Adipose tissue (tissue), 3 donors: Measurements from ENCODE around the gene ZNF799. TPM values are rescaled to one million over a fixed set of nuclear protein-coding genes. Genes with fewer than 3 reads are reported as not detected.
"Not testable (repeated sequence)": the region's sequence is repeated elsewhere in the genome, so short reads cannot be mapped to it uniquely, and the experiment has no call there.

Experiments used
- H3K27ac ChIP-seq: one replicate; pipeline ENCODE4 v1.5.1; 2013; ENCODE audit warnings: low read depth, low read length
- WGBS, 3 donors: extraction: QIAGEN DNeasy Blood & Tissue Kit; methylation state at CpG; one replicate each; pipeline ENCODE4 v1.1.7; 2013; 5-methylcytosine and 5-hydroxymethylcytosine counted together
- polyA plus RNA-seq, 3 donors: library from polyadenylated mRNA; stranded (reverse); fragments of 200-250 nt; gene quantifications; one replicate each; pipeline ENCODE4 v1.2.3, GENCODE V29; 2013
- donor health status: healthy with polysubstance abuse.
- donor health status: Bipolar disorder and iron deficiency.
- donor health status: healthy.

ZNF799 gene
- polyA plus RNA-seq, result 1 to 10 TPM; 1.4 to 3.6 (median 2.5) TPM

DNA sequence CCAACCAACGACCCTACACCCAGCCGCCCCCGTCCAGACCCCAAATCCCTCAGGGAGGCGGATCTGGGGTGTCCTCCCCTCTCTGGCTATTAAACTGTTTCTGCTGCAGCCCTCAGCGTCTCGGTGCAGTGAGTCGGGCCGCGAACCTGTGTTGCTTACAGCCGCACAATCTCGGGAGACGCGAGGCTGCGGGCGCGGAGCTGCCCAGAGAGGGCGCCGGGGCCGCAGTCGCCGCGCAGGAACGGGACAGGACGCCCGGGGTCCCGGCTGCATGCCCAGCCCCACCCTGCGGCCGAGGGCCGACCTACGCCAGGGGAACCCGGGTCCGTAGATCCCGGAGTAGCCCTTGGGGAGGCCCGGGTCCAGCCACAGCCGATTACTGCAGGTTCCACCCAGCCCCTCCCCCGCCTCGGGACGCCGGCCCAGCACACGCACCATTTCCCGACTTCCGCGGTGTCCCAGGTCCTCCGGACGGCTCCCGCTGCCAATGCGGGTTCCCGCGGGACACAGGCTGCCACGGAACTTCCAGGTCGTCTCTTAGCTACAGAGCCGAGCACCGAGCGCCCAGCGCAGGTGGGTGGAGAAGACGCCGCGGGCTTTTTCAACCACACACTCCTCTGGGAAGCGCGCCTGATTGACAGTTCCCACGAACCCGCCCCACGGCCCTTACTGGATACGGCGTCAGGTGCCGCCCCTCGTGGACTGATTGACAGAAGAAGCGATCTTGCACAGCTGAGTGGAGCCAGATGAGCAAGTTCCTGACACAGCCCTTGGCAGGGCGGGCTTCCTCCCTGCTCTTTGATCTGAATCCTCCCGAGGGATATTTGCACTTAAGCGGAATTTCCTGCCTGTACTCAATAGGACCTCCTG lies at the start of gene ZNF799:
ZNF799 (minus strand) TSS at position 639 of the 870 bp plus-strand sequence; CDS start at position 438, 201 bp downstream.
- WGBS, 3 donors, result 0 to 1% (median 0%) methylated on average over 62 to 71 of the region's 71 CpGs
- H3K27ac ChIP-seq, result no peak within 1 kb of the TSS

GRCh38 chr19:12450844-12451243 lies 49.8 kb upstream of the ZNF799 start:
- WGBS, 3 donors, result 75 to 96% (median 77%) methylated on average over 10 of the region's 10 CpGs
- no peak overlapping the region for H3K27ac ChIP-seq

- 48 to 100% (median 49%) methylated on average over 2 of the region's 2 CpGs for WGBS, 3 donors
These were observed 47.7 kb upstream of the ZNF799 start for GRCh38 chr19:12448808-12449207.

GRCh38 chr19:12440541-12441316 lies 39.7 kb upstream of the ZNF799 start, which contains the start of gene ZNF443:
ZNF443 (minus strand) TSS chr19:12441021; CDS start chr19:12440914, 107 bp downstream.
- WGBS, 3 donors, result 0% methylated on average over 41 to 59 of the region's 59 CpGs
- no peak within 1 kb of the TSS for H3K27ac ChIP-seq

More at GRCh38 chr19:12448808-12449207, 47.7 kb upstream of the ZNF799 start:
- H3K27ac ChIP-seq, result no peak overlapping the region

DNA sequence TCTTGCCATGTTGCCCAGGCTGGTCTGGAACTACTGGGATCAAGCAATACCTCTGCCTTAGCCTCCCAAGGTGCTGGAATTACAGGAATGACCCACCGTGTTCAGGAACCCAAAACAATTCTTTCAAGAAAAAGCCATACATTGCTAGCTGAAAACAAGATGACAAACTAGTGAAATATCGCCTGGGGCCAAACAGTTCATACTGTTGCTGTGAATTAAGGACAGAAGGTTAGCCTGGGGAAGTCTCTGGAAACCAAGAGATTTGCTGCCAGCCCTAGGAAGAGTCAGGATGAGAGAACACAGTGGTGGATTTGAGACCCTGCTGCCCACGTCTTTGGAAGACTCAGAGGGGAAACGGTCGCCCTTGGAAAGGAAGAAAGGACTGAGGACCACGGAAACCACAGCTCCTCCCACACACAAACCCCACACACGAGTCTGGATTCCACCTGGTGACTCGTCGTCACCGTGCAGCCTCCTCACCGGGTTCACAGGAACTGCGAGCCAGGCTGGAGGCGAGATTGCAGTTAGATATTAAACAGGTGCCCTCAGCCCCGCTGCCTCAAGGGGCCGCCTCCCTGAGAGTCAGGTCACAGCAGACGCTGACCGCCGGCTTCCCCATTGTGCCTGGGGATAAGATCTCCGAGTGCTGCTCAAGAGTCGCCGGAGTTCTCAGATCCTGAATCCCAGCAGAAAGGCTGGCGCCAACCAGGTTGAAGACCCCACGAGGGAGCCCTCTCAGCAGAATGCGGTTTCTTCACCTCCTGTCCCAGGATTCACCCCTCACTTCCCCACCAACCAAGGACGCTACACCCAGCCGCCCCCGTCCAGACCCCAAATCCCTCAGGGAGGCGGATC lies 38.8 kb upstream of the ZNF799 start:
- 1 to 2% (median 2%) methylated on average over 20 to 22 of the region's 28 CpGs for WGBS, 3 donors
- not testable (repeated sequence) for H3K27ac ChIP-seq

GRCh38 chr19:12430726-12431299 lies 29.7 kb upstream of the ZNF799 start:
- H3K27ac ChIP-seq, result not testable (repeated sequence)
- 91 to 98% (median 97%) methylated on average over 6 of the region's 6 CpGs for WGBS, 3 donors

- WGBS, 3 donors, result 94 to 100% (median 98%) methylated on average over 4 of the region's 4 CpGs
- H3K27ac ChIP-seq, result no peak overlapping the region
These were observed 24.8 kb upstream of the ZNF799 start for GRCh38 chr19:12425888-12426274.

- H3K27ac ChIP-seq, result no peak overlapping the region
- 82 to 91% (median 89%) methylated on average over 2 of the region's 2 CpGs for WGBS, 3 donors
These were observed 24.3 kb upstream of the ZNF799 start for GRCh38 chr19:12425236-12425887.

DNA sequence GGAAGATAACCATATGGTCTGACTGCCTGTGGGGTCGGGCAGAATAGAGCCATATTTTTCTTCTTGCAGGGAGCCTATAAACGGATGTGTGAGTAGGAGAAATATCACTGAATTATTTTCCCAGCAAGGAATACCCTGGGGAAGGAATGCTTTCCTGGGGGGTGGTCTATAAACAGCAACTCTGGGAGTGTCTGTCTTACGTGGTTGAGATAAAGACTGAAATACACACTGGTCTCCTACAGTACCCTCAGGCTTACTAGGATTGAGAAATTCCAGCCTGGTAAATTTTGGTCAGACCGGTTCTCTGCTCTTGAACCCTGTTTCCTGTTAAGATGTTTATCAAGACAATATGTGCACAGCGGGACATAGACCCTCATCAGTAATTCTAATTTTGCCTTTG lies 16.2 kb upstream of the ZNF799 start:
- H3K27ac ChIP-seq, result not testable (repeated sequence)
- WGBS, 3 donors, result 89 to 95% (median 91%) methylated on average over 5 of the region's 5 CpGs

DNA sequence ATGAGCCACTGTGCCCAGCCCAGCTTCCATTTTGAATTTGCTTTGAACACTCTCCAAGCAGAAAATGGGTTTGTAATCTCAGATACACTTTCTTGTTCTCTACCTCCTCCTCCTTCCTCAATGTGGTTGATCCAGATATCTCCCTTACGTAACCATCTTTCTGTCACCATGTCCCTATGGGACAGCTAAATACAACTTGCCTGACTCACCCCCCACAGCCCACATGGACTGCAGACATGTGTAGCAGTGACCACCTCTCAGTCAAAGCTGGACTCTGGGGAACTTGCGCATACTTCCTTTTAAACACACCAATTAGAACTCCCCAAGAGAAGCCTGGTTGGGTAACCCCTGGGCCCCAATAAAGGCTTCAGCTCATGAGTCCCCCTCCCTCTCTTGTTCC lies 10.8 kb upstream of the ZNF799 start:
- H3K27ac ChIP-seq, result no peak overlapping the region
- WGBS, 3 donors, result 96 to 100% (median 100%) methylated on average over 2 of the region's 2 CpGs

DNA sequence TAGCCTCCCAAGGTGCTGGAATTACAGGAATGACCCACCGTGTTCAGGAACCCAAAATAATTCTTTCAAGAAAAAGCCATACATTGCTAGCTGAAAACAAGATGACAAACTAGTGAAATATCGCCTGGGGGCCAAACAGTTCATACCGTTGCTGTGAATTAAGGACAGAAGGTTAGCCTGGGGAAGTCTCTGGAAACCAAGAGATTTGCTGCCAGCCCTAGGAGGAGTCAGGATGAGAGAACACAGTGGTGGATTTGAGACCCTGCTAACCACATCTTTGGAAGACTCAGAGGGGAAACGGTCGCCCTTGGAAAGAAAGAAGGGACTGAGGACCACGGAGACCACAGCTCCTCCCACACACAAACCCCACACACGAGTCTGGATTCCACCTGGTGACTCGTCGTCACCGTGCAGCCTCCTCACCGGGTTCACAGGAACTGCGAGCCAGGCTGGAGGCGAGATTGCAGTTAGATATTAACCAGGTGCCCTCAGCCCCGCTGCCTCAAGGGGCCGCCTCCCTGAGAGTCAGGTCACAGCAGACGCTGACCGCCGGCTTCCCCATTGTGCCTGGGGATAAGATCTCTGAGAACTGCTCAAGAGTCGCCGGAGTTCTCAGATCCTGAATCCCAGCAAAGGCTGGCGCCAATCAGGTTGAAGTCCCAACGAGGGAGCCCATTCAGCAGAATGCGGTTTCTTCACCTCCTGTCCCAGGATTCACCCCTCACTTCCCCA lies 1.0 kb downstream of the ZNF799 start:
- H3K27ac ChIP-seq, result not testable (repeated sequence)
- 2 to 4% (median 3%) methylated on average over 22 to 23 of the region's 23 CpGs for WGBS, 3 donors

DNA sequence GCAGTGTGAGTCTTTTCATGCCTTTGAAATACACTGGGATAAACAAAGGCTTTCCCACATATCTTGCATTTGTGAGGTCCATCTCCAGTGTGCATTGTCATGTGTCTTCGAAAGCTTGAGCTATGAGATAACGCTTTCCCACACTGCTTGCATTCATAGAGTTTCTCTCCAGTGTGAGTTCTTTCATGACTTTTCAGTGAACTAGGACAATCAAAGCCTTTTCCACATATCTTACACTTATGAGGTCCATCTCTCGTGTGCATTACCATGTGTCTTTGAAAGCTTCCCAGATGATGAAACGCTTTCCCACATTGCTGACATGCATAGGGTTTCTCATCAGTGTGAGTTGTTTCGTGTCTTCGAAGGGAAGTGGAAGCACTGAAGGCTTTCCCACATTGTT lies 9.9 kb downstream of the ZNF799 start:
- WGBS, 3 donors, result 96 to 99% (median 98%) methylated on average over 6 of the region's 6 CpGs

DNA sequence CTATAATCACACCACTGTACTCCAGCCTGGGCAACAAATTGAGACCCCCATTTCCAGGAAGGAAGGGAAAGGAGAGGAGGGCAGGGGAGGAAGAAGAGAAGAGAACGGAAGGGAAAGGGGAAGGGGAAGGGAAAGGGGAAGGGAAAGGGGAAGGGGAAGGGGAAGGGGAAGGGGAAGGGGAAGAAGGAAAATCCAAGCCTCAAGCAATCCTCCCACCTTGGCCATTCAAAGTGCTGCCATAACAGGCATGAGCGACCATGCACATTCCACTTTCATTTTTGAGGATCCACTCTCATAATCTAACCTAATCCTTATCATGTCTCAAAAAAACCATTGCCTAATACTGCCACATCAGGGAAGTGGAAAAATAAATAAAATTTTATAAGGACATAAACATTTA lies 14.7 kb downstream of the ZNF799 start:
- 85 to 92% (median 87%) methylated on average over 1 to 2 of the region's 2 CpGs for WGBS, 3 donors
- H3K27ac ChIP-seq, result not testable (repeated sequence)

More for the DNA sequence above, 9.9 kb downstream of the ZNF799 start:
- not testable (repeated sequence) for H3K27ac ChIP-seq

DNA sequence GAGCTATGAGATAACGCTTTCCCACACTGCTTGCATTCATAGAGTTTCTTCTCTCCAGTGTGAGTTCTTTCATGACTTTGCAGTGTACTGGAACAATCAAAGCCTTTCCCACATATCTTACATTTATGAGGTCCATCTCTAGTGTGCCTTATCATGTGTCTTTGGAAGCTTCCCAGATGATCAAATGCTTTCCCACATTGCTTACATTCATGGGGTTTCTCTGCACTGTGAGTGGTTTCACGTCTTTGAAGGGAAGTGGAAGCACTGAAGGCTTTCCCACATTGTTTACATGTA lies 20.7 kb downstream of the ZNF799 start:
- no peak overlapping the region for H3K27ac ChIP-seq
- WGBS, 3 donors, result 48 to 95% (median 87%) methylated on average over 2 of the region's 2 CpGs

DNA sequence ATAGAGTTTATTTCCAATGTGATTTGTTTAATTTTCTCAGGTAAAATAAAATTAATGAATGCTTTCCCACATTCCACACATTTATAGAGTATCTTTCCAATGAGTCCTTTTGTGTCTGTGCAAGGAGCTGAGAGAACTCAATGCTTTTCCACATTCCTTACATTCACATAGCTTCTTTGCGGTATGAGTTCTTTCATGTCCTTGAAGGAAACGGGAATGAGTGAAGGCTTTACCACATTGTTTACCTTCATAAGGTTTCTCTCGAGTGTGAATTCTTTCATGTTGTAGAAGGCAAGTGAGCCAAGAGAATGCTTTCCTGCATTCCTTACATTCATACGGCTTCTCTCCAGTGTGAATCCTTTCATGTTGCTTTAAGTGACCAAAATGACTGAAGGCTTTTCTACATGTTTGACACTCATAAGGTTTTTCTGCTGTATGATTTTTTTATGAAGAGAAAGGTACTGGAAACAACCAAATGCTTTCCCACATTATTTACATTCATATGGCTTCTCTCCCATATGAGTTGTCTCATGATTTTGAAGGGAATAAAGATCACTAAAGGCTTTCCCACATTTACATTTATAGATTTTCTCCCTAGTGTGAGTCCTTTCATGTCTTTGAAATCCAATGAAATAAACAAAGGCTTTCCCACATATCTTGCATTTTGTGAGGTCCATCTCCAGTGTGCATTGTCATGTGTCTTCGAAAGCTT lies 21.2 kb downstream of the ZNF799 start:
- 84 to 91% (median 89%) methylated on average over 5 of the region's 5 CpGs for WGBS, 3 donors
- H3K27ac ChIP-seq, result no peak overlapping the region

DNA sequence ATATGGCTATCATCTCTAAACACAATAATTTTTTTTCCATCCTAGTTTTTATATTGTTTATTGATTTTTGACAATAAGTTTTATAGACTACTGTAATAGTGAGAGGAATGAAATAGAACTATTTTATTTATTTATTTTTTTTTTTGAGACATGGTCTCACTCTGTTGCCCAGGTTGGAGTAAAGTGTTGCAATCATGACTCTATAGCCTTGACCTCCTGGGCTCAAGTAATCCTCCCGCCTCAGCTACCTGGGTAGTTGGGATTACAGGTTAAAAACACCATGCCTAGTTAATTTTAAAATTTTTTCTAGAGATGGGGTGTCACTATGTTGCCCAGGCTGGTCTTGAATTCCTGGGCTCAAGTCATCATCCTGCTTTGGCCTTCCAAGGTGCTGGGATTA lies 27.0 kb downstream of the ZNF799 start:
- 83 to 97% (median 94%) methylated on average over 1 of the region's 1 CpG for WGBS, 3 donors

More for the DNA sequence above, 27.0 kb downstream of the ZNF799 start:
- H3K27ac ChIP-seq, result no peak overlapping the region
